Islet of Langerhans (tissue), 1 donor: ENCODE data around the gene FHL2.

Experiments
- FAIRE-seq: peaks from one replicate; lab custom pipeline; 2011; peaks lifted over from hg19 to GRCh38; lab: Jason Lieb, UNC

The FHL2 gene

DNA sequence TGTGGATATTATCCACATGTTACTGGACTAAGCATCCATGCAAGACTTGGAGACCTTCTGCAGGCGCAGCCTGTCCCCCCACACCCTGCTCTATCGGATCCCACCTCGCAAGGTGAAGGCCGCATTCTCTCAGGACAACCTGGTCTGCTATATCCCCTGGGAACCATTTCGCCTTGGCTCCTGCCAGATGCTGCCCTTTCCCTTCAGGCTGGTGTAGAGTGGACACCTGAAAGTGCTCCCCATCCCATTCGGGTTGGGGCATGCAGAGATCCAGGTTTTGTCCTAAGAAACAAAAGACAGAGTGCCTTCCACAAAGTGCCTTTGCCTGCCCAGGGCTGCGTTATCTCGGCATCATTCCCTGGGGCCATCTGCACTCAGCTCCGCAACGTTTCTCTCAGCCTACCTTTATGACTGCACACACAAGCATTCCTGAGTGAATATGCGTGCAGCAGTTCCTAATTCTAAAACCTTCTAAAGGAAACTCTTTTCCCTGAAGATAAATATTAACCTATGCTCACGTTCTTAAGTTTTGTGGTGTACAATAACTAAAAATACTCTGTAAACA lies 20.5 kb downstream of the FHL2 start:
- no peak for FAIRE-seq

DNA sequence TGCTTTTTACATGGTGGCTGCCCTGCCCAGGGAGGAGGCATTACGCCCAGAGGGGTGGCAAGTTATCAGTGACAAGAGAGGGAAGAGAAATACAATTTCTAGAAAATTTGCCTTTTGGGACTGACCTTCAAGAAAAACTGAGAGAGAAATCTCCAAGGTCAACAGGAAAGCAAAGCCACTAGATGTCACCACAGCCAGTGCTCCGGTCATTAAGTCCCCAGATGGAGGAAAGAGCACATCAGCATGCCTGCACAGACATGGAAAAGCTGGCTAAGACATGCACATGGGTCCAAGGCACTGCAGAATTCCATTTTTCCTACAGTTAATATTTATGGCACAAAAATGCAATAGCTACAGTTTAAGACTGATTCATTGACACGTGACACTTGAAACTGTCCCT lies 21.0 kb downstream of the FHL2 start:
- FAIRE-seq, result no peak

DNA sequence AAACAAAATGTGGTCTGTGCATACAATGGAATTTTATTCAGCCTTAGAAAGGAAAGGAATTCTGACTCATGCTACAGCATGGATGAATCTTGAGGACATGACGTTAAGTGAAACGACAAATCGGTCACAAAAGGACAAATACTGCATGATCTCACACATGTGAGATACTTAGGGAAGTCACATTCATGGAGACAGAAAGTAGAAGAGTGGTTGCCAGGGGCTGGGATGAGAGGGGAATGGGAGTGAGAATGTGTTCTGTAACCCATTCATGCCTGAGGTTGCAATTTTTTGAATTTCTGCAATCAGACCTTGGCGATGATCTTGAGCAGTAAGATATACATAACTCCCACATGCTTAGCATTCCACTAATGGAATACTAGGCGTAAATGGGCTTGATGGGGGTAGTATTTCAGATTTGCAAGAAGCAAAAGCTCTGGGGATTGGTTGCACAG lies 22.0 kb downstream of the FHL2 start:
- no peak for FAIRE-seq

DNA sequence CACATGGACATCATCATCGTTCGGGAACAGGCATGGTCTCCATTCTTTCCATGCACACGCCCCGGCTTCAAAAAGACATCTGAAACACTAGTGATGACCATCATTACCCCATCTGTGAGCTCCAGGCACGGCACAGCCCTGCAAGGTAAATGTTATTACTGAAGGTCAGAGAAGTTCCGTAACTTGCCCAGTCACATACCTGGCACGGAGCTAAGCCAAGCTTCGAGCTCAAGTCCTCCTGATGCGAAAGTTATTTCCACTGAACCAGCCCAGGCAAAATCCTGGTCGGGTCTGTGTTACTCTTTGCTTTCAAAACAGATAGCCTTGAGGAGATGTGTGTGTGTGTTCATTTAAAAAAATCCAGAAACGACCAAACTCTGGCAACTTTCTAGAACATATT lies 22.8 kb downstream of the FHL2 start:
- FAIRE-seq, result no peak

DNA sequence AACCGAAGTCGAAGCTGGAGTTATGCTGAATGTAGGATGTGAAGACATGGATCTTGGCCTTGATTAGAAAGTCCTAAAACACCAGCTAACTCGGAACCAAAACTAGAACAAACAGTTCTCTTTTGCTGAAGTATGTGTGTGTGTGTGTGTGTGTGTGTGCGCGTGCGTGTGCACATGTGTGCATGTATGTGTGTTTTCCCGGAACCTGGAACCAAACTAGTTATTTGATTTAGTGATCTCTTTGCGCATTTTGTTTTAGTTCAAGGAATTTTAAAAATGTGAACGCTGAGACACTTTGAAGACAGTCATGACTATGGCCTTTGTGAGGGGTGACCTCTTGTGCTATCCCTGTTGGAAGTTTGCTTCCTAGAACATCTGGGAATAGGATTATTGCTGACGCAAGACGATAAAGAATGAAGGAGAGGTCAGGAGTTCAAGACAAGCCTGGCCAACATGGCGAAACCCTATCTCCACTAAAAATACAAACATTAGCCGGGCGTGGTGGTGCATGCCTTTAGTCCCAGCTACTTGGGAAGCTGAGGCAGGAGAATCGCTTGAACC lies 23.8 kb downstream of the FHL2 start:
- no peak for FAIRE-seq

DNA sequence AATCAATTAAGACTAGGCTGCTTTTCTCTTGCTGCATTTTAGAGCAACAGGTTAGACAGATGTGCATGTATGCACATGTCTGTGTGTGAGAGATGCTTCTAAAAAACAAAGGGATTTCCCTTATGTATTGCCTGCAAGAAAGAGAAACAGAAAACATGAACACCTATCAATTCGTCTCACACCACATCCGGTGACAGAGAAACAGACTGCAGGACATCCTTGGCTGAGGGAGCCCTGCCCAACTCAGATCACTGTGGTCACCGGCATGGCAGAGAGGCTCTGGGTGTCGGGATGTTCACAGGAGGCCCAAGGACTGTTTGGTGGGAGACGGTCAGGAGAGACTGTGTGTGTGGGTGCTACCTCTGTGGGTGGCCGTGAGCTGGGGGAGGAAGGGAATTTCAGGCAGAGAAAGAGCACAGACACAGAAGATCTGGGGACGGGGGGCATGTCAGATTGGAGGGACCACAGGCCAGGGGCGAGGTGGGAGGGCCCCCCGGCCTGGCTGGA lies 24.9 kb downstream of the FHL2 start:
- no peak for FAIRE-seq

DNA sequence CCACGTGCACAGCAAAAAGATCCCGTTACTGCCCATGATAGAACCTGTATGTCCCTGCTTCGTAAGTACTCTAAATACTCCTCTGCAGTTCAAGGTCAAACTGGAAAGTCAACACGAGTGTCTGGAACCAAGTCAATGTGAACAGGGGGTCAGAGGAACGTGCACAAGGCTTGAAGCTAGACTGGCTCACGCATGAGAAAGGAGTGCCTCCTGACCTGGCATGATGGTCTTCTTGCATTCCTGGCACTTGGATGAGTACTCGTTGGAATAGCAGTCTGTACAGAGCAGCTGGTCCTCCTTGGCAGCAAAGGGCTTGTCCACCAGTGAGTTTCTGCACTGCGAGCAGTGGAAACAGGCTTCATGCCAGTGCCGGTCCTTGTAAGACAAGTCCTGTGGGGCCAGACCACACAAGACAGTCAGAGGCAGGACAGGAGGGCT lies 25.5 kb downstream of the FHL2 start:
- no peak for FAIRE-seq

DNA sequence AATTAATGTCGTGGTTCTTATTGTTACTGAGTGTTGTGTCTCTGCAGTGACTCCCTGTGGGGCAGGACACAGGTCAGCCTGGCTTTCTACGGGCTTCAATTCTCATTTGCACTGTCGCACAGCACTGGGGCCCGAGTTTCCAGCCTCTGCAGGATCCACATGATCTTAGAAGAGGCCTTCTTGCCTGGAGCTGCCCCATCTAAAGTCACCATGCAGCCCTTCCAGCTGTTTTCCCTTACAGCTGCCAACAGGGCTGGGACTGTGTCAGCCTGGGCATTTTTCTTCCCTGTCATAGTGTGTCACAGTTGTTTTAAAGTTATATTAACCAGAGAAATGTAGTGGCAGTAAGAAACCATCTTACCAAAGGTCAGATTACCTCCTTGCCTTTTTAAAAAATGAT lies 27.0 kb downstream of the FHL2 start:
- FAIRE-seq, result no peak

DNA sequence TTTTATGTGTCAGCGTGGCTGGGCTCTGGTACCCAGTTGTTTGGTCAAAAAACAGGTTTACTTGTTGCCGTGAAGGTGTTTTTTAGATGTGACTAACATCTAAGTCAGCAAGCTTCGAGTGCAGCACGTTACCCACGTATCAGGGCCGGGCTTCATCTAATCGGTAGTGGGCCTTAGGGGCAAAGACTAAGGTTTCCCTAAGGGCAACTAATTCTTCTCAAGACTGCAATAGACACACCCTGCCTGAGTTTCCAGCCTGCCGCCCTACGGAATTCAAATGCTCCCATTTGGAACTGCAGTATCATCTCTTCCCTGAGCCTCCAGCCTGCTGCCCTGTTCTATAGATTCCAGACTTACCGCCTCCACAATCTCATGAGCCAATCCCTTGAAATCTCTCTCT lies 27.7 kb downstream of the FHL2 start:
- FAIRE-seq, result no peak

DNA sequence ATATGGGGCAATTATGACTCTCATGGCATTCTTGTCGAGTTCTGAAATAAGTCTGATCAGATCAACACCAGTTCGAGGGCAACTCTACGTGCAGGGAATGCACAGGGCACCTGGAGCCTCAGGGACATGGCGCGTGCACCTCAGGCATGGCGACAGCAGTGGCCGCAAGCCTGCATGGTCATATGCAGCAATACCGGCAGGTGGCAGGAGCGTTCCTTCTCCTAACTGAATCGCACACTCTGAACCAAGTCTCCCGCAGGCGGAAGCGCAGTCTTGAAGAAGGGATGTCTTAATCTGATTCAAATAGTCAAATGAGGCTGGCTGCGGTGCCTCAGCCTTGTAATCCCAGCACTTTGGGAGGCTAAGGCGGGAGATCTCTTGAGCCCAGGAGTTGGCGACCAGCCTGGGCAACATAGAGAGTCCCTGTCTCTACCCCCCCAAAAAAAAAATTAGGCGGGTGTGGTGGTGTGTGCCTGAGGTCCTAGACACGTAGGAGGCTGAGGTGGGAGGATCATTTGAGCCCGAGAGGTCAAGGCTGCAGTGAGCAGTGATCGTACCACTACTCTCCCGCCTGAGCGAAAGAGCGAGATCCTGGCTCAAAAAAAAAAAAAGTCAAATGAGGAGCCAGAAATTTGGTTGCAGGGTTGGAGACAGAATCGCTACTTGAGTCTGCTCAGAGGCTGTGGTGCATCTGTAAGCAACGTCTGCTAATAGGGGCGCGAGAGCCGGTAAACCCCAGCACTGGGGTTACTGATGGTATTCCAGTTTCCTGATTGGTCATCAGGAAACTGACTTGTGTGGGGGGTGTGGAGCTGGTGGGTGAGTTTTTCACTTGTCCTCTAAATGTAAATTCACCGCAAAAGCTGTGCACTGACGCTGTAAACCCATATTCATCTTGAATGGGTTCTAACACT lies 28.8 kb downstream of the FHL2 start:
- no peak for FAIRE-seq

DNA sequence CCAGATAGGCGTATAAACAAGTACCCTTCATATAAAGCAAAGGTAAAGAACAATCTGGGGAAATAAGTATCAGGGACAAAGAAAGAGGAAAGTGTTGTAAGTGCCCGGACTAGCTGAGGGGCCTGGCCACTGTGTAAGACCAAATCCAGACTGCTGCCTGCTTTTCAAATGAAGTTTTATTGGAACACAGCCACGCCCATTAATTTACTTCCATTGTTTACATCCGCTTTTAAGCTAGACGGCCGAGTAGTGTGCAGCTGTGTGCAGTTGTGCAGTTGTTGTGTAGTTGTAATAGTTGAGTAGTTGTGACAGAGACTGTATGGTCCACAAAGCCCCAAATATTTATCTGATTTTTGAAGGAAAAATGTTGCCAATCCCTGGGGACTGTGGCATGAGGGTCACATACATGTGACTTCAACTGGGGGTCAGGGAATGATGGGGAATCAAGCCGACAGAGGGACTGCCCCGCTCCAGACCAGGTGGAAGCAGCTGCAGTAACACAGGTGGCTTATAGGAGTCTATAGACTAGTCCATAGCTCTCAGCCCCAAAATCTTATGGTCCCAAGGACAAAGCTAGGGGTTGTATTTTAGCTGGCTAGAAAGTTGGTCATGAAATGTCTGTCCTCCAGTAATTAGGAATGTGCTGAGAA lies 30.0 kb downstream of the FHL2 start:
- no peak for FAIRE-seq

DNA sequence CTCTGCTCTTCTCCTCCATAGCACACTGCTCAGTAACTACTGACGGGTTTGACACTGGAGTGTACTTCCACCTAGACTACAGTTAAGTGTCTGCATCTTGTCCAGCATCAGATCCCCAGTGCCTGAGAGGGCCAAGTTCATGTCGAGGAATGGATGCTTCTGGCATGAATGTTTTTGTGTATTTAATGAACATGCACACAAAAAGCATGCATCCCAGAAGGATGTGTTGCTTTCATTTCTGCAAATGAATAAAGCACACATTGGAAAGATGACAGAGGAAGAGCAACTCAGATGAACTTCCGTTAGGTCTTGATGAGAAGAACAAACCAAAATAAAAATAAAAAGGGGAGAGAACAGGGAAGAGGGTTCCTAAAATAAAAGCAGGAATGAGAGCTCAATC lies 33.6 kb downstream of the FHL2 start:
- no peak for FAIRE-seq

DNA sequence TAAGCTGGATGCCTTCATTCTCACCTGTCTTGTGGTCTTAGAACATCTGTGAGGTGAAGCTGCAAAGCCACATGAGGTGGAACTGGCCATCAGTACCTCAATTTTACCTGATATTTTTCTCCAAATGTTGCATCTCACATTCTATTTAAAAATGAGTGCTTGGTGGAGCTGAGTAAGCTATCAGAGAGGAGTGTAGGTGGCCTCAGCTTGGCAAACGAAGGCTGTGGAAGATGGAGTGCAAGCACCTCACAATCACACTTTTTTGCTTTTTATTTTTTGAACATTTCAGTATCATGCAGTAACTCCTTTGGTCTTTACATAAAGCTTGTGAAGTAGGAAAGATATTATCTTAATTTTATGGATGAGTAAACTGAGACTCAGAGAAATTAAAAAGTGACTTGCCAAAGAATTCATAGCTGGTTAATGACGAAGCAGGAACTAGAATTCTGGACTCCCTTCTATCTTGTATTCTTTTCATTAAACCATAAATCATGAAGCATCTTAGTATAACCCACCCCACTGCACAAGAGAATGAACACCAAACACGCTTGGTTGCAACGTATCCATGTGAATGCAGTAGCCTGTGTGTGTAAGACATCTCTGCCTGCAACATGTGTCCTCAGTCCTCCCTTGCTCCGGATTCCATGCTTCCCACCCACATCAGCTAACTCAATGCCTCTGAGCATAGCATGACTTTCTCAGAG lies 34.3 kb downstream of the FHL2 start:
- no peak for FAIRE-seq

DNA sequence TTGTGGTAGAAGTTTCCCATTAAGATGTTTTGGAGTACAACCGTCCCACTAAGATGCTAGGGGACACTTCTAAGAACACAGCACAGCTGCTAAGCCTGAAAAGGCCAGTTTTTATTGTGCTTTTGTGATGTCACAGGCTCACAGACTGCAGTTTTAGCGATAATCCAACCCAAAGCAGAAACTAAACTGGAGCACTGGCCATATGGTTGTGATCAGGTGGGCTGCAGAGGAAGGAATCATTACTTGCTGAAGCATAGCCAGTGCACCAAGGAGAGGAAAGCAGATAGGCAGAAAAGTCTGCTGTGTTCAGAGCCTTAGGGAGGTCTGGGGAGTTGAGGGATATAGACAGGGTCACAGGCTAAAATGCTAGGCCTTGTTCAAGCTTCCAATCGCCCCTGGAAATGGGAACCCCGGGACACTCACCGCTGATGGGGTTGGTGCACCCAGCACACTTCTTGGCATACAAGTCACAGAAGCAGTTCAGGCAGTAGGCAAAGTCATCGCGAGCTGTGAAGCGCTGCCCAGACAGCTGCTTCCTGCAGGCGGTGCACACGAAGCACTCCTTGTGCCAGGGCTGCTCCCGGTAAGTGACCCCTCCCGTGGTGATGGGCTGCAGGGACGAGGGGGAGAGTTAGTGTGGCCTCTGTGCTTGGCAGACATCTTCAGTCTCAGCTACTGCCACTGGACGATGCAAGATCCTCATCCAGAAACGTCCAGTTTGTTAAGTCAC lies 35.8 kb downstream of the FHL2 start:
- FAIRE-seq, result no peak

DNA sequence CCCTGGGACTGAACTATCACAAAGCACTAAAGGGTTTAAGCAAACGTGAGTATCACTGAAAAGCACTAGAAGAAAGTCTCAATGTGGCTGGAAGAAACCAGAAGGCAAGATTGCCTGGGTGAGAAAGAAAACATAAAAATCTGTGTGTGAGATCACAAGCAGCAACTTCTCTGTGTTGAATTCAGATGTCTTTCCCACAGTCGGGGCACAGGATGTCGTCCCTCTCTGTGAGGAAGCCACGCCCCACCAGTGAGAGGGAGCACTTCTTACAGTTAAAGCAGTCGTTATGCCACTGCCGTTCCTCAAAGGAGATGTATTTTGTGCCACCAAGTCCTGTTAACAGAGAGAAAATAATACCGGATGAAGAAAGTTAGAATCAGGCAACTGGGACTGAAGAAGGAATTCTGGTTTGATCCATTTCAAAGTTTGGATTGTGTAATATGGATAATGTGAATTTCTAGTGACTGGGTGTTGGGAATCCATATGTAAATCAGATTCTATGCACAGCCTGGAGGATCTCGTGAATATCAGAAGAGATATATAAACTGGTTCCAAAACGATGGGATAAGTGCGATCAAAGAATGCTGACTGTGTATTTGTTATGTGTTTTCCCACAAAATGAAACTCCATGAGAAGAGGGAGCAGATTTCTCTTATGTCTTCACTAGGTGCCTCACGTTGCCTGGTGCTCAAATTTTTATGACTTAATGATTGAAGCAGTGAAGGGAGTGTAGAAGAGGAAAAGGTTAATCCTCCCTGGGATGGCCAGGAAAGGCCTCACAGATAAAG lies 37.6 kb downstream of the FHL2 start:
- no peak for FAIRE-seq

DNA sequence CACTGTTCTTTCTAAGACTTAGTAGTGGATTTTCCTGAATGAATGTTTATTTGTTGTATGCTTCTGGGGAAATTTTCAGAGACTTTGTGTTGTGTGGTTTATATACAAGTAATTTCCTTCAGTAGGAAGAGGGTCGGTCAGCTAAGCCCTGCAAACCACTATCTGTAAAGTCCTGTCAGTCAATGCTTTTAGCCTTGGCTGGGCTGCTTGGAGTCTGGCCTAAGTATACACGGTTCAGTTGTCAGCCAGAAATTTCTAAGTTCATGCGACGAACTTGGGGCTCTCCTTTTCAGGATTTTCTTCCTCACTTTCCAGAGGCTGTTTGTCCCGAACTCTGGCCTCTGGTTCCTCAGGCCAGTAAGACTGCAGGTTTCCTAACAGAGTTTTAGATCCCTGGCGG lies 40.3 kb downstream of the FHL2 start:
- FAIRE-seq, result no peak

DNA sequence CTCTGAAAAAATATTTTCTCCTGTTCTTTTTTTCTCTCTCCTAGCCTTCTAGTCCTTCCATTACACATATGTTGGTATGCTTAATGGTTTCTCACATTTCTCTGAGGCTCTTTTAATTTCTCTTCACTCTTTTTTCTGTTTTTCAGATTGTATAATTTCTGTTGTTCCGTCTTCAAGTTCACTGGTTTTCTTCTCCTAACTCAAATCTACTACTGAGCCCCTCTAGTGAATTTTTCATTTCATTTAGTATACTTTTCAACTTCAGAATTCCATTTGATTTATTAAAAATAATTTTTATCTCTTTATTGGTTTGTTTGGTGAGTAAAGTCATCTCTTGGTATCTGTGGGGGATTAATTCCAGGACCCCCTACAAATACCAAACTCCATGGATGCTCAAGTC lies 41.7 kb downstream of the FHL2 start:
- no peak for FAIRE-seq

DNA sequence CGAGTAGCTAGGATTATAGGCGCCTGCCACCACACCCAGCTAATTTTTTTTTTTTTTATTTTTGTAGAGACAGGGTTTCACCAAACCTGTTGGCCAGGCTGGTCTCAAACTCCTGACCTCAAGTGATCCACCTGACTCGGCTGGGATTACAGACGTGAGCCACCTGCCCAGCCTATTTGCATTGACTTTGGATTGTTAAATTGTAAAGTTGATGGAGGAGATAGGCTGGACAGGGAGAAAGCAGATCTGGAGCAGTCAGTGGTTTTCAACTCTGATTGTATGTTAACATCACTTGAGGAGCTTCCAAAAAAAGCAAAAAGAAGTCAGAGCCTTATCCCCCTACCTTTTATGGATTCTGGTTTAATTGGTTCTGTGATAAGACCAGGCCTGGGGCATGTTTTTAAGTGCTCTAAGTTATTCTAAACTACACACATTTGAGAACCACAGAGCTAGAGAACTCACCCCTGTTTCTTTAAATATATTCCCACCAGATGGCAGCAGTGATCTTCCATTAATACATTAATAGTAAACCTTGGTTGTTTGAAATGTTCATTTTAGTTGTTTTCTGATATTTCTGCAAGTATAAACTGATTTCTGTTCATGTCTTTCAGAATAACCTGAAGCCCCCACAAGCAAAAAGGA lies 54.0 kb downstream of the FHL2 start:
- FAIRE-seq, result peak; percentile 73

DNA sequence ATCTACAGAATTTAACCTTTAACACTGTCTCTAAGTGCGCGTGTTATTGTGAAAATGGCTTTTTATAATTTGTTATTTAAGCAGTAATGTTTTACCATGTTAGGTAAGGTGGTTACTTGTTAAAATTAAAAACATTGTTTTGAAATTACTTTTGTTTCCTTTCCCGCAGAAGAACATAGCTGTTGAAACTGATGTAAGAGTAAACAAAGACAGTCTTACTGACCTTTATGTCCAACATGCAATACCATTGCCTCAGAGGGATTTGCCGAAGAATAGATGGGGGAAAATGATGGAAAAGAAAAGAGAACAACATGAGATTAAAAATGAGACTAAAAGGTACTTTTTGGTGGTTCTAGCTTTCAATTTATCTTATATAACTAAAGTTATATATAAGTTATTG lies 59.4 kb downstream of the FHL2 start:
- FAIRE-seq, result no peak

DNA sequence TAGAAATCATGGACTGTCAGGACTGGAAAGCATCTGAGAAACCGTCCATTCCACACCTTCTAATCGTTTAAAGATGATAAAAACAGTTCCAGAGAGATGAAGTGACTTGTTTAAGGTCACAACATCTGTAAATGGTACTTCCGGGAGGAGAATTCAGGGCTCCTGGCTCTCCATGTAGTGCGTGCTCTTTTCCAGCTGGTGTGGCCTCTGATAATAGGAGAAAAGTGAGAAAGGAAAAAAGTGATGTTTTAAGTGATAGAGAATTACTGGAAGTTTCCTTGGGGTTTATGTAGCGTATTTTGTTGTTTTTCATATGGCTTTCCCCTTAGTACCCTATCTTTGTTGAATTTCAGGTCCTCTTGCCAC lies 60.8 kb downstream of the FHL2 start:
- FAIRE-seq, result no peak
